GM18499 (cell line): Measurements from ENCODE around the gene PI4K2A.
"Not testable (repeated sequence)": the region's sequence is repeated elsewhere in the genome, so short reads cannot be mapped to it uniquely, and the experiment has no call there.

Experiments used
- ATAC-seq: cut with Tn5 transposase; IDR thresholded peaks from one replicate; pipeline ENCODE4 v1.9.1; 2021; ENCODE audit warnings: moderate number of reproducible peaks; ENCODE audit not compliant: insufficient read depth, unreplicated experiment

PI4K2A gene

DNA sequence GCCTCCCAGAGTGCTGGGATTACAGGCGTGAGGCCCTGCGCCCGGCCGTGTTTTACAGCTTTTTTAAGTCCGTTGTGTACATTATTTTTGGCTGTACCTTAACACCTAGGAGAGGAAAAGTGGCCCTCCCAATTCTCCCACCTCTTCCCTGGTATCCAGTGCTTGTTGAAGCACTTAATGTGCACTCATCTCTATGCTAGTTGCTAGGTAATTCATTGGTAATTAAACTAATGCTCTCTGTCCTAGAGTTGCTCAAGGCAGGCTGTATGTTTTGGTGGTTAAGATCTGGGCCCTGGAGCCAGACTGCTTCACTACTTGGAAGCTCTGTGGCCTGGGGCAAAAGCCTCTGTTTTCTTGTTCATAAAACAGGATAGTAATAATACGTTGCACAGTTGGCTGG, 27.0 kb downstream of the PI4K2A start:
- ATAC-seq = no peak

DNA sequence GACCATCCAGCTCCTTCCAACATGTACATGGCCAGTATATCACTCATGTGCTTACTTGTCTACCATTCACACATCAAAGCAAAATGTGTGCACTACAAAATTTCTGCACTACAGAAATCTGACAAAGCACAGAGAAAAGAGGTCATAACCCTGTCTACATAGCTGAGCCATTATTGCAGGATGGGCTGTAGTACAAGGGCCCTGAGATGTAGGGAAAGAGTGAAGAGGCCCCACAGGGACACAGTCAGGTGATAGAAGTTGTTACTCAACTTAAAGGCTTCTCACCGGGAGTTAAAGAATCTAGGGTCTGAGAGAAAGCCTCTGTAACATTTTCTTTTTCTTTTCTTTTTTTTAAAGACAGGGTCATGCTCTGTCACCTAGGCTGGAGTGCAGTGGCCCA, 29.1 kb downstream of the PI4K2A start:
- ATAC-seq = no peak

DNA sequence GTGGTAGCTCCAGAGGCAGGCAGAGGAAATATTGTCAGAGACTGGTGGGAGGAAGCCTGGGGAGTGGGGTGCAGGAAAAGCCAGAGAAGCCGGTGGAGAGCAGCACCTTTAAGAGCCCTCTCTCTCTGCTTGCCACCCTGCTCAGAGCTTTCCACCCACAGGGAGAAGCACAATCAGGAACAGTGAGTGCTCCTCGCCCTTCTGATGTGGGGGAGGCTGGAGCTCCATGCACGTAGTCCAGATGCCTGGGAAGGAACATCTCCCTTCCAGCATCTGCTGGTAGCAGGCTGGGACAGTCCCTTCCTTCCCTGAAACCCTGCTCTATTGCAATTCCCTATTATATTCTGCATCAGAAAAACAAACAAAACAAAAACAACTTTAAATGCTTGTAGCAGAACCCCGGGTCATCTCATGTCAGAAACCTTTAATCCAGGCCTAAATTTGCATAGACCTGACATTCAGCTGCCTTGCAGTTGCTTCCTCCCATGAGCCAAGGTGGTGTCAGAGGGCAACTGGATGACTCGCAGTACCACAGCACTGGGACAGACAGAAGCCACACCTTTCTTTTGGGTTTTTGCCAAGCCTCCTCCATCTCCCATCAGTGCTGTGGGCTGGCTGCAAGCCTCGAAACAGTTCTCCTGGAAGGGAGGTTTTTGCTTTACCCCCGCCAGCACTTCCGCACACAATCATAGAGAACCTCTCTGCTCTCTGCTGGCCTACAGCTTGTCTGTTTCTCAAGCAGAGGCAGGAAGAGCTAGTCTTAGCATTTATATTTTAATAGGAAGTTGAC, 33.5 kb downstream of the PI4K2A start:
- ATAC-seq = no peak

DNA sequence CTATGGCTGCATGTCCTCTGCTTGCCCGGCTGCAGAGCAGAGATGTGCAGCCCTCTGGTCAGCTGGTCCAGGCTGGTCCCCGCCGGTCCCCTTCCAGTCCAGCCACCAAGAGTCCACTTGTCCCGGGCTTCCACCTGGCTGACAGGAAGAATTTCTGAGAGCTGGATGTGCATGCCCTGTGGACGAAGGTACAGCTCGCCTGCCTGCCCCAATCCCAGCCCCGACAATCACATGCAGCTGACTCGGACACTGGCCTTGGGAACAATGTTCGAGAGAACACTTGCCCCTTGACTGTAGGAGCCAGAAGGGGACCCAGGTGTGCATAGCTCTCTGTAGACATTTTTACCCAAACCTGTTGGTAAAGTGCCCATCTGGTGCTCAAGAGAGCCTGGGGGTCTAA, 34.8 kb downstream of the PI4K2A start:
- no peak for ATAC-seq

DNA sequence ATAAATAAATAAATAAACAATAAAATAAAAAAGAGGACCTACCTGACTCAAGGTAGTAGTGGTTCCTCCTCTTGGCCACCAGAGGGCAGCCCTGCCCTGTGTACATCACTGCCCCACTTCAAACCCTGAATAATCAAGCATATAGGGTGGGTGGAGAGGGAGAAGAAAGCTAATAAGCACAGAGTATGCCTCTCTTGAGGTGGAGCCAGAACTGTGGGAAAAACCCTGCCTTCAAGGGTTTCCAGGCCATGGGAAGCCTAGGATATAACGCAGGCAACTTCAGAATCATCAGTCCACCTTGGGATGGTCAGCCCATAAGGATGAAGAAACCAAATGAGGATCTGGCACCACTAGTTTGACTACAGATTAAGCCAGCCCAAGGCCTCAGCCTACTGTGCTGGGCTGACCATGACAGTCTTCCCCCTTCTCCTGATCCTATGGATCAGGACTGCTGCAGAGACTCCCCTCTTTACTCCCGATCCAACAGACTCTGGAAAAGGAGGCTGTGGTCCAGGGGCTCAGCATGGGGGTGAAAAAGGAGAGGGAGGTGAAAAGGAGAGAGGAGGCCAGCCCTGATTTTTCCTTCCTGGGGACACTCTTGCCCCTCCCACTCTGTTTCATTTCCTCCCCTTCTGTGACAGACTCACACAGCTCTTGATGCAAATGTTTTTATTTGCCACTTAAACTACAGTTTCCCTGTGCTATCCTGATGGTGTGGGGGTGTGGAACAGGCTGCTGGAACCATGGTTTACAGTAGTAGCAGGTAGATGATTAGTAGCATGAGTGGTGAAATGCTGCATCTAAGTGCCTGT, 36.5 kb downstream of the PI4K2A start:
- no peak for ATAC-seq

DNA sequence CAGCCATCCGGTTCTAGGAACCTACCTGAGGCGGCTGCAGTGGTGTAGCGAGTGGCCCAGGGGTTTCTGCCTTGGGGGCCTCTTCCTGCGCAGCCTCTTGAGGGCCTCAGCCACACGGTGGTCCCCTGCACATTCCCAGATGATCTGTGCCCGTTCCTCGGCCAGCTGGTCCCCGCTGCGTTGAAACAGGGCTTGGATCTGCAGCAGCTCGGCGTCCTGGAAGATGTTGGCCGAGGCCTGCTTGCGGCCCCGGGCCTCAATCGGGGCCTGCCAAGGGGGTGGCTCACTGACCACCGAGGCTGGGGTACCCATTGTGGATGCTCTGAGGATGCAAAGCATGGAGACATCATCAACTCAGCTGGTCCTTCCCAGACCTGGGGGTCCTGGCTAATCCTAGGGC, 39.1 kb downstream of the PI4K2A start:
- no peak for ATAC-seq

DNA sequence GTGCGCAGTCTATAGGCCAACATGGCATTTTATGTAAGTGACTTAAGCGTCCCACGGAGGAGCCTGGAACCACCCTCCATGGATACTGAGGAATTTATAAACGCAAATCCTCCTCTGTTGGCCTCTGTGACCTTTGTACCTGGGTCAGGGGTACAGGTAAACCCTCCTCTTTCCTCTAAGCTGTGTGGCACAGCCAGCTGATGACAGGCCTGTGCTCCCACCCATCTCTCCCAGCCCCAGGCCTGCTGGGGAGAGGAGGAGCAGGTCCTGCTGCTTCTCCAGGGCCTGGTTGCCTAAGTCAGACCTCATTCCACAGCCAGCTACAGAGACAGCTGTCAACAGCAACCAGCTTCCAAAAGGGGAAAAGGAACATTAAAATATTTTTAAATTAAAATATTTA, 41.6 kb downstream of the PI4K2A start:
- no peak for ATAC-seq

DNA sequence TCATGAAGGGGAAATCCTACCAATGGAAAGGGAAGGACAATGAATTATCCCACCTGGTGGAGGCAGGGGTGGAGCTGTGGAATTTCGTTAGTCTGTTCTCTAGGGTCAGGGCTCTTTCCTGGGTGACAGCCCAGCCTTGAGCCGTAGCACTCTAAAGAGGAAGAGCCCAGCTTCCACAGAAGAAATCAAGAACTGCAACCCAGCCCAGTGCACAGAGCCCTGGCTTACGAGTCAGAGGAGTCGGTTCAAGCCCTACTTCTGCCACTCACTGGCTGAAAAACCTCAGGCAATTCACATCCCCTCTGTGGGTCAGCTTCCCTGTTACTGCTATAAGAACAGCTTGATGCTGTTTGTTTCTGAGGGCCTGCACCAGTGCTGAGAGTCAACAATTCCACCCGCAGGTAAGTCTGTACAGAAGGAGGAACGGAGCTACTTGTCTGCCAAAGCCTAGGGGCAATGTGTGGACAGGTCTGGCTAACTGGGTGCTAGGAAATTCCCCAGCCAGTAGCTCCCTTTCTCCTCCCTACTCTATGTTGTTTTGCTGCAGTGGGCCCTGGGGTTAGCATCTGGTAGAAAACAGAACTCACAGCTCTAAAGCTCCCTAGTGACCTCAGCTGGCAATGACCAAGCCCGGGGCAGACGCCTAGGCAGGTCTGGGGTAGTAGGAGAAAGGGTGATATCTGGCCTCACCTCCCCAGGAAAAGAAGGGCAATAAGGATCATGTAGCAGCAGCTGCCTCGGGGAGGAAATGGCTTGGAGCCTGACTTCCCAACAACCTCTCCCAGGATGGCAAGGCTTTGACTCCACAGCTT, 43.3 kb downstream of the PI4K2A start:
- no peak for ATAC-seq

DNA sequence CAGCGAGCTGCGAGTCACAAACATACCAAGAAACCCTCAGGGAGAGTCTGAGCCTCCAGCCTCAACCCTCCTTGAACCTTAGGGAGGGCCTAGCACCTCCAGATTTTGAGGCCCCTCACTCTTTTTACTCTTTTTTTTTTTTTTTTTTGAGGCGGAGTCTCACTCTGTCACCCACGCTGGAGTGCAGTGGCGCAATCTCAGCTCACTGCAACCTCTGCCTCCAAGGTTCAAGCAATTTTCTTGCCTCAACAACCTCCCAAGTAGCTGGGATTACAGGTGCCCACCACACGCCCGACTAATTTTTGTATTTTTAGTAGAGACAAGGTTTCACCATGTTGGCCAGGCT, 43.9 kb downstream of the PI4K2A start:
- not testable (repeated sequence) for ATAC-seq

DNA sequence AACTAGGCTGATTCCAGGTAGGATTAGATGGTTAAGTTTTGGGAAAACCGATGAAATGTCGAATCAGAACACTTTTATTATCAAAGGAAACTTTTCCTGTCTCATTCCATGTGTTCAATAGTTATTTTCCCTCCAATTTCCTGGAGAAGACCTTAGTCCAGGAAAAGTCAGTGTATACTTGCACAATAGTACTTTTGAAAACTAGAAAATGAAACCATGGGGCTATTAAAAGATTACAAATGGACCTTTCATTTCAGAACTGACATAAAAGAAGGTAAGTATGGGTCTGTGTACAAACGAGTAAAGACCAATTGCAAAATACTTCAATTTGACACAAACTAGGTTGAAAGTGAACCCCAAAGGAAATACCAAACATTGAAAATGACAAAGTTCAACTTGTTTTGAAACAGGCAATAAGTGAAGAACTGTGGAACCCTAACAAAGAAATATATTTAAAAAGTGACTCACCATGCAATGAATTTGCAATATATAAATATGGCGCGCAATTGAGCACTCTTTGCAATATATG, 44.5 kb downstream of the PI4K2A start:
- no peak for ATAC-seq

DNA sequence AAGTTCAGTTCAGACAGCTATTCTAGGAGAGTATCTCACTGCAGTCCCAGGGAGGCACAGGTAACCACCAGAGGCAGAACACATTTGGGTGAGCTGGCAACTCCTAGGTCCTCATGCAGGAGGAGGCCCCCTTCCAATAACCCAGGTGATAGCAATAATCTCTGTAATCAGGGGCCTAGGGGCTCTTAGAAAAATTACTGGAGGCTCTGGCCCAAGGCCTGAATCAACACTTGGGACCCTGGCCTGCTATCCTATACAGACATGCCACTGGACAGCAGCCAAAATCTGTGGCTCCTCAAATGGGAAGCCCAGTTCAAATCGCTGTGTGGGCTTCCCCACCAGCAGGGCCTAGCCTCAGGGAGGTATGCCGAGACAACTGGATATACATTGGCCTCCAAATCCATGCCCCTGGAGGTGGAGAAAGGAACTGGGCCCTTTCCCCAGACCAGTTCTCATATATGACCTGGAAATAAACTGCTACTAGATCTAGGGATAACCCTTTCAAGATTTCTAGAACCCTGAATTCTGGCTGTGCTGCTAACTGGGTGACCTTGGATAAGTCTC, 45.0 kb downstream of the PI4K2A start:
- no peak for ATAC-seq

DNA sequence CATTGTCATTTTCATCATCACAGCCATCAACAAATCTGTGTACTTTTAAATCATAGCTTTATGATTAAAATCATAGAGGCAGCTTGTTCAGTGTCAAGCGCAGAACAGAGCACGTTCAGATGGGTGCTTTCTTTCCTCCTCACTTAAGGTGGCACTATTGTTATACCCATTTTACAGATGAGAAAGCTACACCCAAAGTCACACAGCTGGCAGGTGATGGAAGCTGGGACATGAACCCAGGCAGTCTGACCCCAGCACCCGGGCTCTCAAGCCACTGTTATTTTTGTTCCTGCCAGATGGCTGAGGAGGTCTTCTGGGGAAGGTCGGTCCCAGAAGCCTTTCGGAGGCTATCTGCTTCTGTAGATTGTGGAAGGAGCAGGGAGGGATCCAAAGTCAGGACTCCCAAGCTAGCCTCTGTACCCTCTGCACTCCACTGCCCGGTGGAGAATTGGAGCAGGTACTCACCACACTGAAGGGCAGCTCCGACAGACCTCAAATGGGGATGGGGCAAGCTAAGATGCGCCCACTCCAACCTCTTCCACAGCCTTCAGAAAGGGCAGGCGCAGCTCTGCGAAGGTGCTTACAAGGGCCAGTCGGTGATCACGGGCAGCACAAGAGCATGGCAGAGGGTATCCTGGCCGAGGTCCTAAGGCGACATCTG, 46.0 kb downstream of the PI4K2A start:
- peak; percentile 5 for ATAC-seq

DNA sequence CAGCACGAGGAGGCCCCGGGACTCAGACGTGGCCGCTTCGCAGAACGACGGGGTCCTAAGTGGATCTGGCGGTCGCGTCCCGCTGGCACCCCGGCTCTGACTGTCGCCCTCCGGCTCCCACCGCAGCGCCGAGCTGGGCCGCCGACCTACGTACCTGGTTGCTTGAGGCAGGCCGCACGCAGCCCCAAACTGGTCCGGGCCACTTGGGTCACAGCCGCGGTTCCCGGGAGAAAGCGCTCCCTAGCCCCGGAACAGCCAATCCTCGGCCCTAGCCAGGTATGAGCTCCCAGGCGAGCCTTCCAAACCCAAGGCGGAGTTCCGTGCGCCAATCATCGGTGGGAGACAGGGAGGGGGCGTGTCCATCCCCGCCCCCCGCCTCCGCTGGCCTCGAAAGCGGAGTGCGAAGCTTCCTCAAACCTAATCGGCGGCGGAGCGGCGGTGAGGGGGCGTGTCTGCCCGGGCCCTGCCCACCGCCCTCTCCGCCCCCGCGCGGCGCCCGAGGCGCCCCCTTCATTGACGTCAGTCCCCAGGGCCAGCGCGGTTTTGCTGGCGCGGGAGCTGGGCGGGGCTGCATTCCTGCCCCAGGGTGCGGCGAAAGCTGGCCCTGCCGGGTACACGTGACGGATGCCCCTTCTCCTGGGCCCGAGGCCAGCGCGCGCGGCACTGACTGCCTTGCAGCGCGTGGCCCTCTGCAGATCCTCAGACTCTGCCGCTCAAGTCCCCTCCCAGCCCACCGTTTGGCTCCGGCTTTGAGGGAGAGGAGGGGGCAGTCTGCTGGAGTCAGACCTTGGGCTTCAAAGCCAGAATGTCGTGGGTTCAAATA, 46.7 kb downstream of the PI4K2A start, which contains the start of gene AVPI1:
TSS of gene AVPI1 (minus strand) at position 280 of the 823 bp plus-strand sequence. CDS start 7,336 bp downstream, outside the sequence.
- ATAC-seq = peak; percentile 84

DNA sequence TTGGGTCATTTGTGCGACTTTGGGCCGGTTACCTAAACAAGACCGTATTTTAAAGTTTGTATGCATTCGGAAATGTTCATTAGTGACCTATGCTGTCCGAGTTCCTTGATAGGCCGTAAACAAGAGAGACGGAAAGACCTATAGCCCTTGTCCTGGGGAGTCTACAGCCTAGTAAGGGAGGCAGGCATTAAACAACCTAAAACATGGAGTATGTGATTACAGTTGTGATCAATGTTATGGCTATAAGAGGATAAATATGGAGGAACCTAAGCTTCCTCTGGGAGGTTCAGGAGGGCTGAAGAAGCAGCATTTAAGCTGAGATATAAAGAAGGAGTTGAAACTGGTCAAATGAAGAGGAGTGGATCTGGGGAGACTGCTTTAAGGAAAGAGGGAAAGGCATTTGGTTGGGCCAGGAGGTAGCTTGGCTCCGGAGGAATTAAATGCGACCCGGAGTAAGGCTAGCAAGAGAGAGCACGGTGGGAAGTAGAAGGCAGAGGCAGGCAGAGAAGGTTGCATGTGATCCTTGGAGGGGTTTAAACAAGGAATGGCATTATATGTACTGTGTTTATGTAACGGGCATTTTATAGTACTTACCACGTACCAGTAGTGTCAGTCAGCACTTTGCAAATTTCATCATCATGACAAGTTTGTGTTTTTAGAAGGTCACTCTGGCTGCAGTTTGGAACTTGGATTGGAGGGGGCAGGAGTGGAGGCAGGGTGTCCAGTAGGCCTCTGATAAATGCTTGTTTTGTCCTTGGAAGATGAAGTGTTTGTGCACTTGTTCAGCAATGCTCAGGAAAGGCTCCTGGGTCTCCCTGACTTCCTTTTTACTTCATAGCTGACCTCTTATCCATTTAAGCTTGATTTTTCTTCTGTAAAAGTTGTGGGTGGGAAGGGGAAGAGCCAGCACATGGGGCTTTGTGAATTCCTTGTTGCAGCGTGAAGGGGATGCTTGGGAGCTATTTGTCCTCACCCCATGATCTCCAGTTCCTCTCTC, 47.6 kb downstream of the PI4K2A start:
- ATAC-seq = no peak

DNA sequence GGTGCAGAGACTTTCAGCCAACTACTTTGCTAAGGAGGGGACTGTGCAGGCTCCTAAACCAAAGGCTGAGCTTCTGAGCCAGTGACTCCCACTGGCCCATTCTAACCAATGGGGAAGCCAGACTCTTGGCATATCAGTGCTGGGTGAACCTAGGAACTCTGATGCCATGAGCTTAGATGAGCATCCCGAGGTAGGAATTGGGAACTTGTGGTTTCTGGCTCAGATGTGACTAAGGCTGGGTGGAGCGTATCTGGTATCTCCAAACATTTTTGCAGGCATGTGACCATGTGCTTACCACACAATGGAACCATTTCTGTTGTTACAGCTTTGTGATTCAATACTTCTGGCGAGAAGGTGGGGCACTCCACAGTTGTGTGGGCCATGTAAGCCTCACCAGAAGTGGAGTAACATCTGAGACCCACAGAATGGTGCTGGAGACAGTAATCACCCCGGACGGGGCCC, 49.1 kb downstream of the PI4K2A start:
- ATAC-seq = no peak

DNA sequence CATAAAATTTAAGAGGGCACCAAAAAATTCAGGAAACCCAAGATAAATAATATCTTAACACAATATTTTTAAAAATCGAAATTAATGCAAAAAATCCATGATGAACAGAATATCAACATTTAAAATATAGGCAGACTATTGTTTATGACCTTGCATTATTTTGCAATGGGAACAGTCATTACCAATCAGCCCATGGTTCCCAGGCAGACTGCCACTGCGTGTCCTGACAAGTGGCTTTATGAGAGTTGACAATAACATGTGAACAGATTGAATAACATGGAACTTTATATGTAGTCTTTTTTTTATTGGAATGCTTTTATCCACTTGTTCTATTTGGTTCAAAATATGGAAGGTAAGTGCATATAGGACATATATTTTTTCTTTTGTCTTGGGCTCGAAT, 49.7 kb downstream of the PI4K2A start:
- ATAC-seq = no peak

DNA sequence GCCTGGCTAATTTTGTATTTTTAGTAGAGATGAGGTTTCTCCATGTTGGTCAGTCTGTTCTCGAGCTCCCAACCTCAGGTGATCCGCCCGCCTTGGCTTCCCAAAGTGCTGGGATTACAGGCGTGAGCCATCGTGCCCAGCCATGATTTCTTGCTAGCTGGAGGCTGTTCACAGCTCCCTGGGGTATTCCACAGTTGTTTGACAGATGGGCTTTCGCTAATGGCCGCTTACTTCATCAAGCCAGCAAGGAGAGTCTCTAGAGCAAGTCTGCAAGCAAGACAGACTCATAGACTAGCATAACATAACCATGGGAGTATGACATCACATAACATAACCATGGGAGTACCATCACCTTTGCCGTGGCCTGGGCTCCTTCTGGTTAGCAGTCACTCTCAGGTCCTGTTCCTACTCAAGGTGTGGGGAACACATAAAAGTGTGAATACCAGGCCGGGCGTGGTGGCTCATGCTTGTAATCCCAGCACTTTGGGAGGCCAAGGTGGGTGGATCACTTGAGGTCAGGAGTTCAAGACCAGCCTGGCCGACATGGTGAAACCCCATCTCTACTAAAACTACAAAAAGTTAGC, 57.7 kb downstream of the PI4K2A start:
- not testable (repeated sequence) for ATAC-seq
